HCT116 (cell line): Measurements from ENCODE around the gene RPL34.

Experiments used
- ATF3 ChIP-seq: IDR thresholded peaks from 2 replicates; pipeline ENCODE4 v1.6.1; 2012
- EZH2phosphoT487 ChIP-seq: fragments of 200-600 bp; IDR thresholded peaks from 2 replicates; pipeline ENCODE4 v1.6.1; 2018; ENCODE audit warnings: antibody characterized with exemption, borderline replicate concordance
- MAX ChIP-seq: IDR thresholded peaks from 2 replicates; pipeline ENCODE4 v1.6.1; 2012
- SP1 ChIP-seq: IDR thresholded peaks from 2 replicates; pipeline ENCODE4 v1.6.1; 2012; ENCODE audit warnings: low read depth
- SRF ChIP-seq: IDR thresholded peaks from 2 replicates; pipeline ENCODE4 v1.6.1; 2012; ENCODE audit warnings: low read depth

GRCh38 chr4:108622828-108623227 is 2.5 kb downstream of the RPL34 start:
- no peak for TF ChIP-seq EZH2phosphoT487
- no peak for TF ChIP-seq SP1
- no peak for TF ChIP-seq SRF
- TF ChIP-seq ATF3, result no peak
- no peak for TF ChIP-seq MAX
